Measurements from ENCODE around the gene PIAS3.

The PIAS3 gene

GRCh38 chr1:145858901-145859490 lies at the start of gene PIAS3:
Gene PIAS3, minus strand, starts transcription at chr1:145859081. Its CDS starts 91 bp downstream, at chr1:145858990.
- DNase-seq: peak; percentile 94 to 95

- DNase-seq: no peak
These were observed 49.8 kb upstream of the PIAS3 start for GRCh38 chr1:145908653-145909052.

DNA sequence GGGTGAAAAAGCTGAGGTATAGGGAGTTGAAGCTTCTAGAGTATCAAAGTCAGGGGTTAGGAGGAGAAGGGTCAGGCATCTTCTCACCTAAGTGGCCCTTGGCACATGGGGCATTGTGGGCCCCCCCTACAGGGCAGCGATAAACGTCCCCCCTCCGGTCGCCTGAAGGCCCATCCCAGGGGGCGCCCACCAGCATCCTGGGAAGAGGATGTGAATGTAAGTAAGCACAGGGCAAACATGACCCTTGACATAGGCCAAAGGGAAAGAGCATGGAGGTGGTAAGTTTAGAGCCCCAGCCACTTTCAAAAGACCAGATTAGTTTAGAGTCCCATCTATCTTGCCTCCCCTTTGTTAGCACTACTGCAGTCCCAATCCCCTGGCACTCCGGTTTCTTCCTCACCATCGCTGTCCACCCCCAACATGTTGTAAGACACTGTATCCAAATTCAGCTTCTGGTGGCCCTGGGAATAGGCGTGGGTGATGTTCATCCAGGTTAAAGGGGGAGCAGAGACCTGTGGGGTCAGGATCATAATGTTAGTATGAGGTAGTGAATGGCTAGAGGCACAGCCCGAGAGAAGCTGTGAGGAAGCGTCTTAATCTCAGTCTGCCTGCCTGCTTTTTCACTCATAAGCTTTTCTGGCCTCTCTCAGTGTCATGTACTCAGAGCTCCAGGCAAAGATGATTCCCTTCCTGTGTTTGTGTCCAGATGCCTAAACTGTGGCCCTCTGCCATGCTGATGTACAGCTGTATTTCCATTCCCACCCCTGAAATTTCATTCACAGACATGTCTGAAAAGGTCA lies 48.3 kb upstream of the PIAS3 start:
- no peak for DNase-seq

GRCh38 chr1:145901312-145902021 lies 42.6 kb upstream of the PIAS3 start:
- DNase-seq: no peak

- DNase-seq: no peak
These were observed 39.9 kb upstream of the PIAS3 start for GRCh38 chr1:145898756-145899155.

- no peak for DNase-seq
These were observed 39.1 kb upstream of the PIAS3 start for GRCh38 chr1:145897969-145898368.

DNA sequence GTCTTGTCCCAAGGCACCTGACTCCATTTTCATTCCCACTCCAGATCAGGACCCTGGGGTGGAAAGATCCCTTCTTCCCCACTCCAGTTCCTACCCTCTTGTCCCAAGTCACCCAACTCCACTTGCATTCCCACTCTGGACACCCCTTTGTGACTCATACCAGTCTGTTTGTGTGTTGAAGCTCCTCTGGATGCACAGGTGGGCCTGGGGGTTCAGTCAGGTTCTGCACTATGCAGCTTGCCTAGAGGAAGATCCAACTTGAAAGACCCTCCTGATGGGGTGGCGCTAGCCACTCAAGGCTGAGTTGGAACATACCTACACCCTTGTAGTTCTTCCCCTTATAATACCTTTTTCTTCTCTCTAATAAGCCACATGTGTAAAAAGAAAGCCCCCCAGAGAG lies 36.6 kb upstream of the PIAS3 start:
- DNase-seq: no peak

- no peak for DNase-seq
These were observed 34.6 kb upstream of the PIAS3 start for GRCh38 chr1:145893306-145894055.

DNA sequence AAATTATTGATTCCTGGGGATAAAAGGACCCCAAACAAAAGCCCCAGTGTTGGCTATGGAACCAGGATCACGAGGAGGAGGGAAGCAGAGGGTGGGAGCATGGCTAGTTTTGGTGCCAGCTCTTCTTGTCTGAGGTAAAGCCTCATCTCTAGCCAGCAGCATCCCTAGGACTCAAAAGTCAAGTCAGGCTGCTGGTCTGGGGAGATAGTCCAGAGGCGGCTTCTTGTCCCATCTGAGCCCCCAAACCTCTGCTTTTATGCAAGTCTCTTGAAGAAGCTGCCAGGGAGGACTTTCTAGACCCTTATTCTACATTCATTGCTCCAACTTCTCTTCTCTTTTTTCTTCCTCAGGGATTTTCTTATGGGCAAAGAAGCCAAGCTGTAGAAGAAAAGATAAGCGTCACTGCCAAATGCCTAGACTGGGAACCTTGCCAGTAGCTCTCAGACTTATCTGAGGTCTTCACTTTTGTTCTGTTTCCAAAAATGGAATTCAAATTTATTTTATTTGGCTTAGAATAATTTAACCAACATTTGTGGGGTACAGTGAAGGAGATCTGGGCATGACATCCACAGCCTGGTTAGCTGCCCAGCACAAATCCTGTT lies 33.7 kb upstream of the PIAS3 start:
- no peak for DNase-seq

GRCh38 chr1:145891587-145892485 lies 33.0 kb upstream of the PIAS3 start:
- peak; percentile 99 for DNase-seq

DNA sequence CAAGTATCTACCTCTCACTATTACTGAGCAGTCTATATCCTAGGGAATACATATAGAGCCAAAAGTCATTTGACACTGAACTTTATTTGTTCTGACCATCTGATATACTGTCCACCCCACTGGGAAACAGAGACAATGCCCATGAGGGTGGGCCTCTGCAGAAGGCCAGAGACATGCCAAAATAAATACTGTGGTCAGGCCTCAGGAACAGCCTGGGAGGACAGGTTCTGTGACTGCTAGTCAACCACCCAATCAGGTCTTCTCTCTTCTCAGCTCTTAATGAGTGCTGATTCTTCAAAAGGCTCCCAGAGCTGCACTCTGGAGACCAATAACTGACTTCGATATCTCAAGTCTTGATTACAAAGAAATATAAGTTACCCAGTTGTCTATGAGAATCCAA lies 32.3 kb upstream of the PIAS3 start:
- peak; percentile 21 to 83 for DNase-seq

- DNase-seq: peak; percentile 18 to 79
These were observed 30.8 kb upstream of the PIAS3 start for GRCh38 chr1:145889722-145890121.

- DNase-seq: no peak
These were observed 28.8 kb upstream of the PIAS3 start for GRCh38 chr1:145887631-145888030.

DNA sequence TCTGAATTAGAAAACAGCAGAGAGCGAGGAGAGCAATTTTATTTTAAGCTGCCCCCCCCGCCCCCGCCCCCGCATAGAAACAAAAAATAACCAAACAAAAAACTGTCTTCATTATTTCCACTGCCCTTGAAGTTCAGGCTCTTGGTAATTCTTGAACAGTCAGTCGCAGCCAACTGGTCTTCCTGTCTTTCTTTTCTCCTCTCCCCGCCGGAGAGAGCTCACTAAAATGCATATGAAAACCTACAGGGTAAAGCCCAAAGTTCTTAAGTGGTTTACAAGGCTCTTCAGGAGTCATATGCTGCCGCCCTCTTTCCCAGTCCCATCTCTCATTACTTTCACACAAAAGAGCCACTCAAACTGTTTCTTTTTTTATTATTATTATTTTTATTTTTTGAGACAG lies 27.9 kb upstream of the PIAS3 start:
- DNase-seq: no peak

DNA sequence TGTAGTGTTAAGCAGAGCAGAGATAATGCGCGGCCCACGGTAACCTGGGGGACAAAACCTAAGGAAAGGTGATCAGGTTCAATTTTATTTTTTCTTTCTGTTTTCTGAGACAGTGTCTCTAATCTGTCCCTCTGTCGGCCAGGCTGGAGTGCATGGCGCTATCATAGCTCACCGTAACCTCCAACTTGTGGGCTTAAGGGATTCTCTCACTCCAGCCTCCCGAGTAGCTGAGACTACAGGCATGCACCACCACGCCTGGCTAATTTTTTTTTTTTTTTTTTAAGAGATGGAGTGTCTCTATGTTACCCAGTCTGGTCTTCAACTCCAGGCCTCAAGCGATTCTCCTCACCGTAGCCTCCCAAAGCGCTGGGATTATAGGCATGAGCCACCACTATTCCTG lies 27.5 kb upstream of the PIAS3 start:
- no peak for DNase-seq

GRCh38 chr1:145885738-145886287 lies 26.9 kb upstream of the PIAS3 start, which contains the start of gene ANKRD35:
Gene ANKRD35, minus strand, starts transcription at chr1:145885866. Its CDS starts 108 bp downstream, at chr1:145885758.
- DNase-seq: peak; percentile 84 to 93

DNA sequence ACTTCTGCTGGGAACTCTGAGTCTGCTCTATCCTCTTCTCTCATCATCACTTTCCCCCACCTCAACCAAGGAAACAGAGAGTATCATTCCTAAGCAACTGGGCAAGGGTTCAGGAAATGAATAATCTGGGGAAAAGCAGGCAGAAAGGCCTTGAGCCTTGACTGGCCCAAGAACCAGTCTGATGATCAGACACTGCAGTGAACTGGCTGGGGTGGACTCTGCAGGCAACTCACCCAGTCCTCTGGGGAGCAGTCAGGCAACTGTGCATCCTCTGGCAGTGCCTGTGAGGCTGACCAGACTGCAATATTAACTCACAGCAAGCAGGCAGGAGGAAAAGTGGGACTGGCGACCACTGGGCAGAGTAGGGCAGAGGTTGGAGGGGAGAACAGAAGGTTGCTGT lies 25.8 kb upstream of the PIAS3 start:
- DNase-seq: no peak

DNA sequence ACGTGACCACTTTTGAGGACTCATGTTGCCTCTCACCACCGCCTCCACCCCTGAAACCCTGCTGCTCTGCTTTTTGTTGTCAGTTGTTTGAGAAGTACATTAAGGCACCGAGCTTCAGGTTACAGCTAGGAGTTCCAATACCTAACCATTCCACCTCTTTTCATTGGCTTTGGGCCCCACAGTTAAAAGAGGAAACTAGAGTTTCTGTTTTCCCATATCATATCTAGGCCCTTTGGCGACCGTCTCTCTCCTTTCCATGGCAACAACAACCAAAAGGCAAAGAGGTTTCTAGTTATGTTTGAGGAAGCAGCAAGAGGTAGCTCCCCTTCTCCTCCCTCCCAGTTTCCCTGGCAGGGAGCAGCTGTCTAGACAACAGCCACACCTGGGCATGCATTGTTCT lies 20.9 kb upstream of the PIAS3 start:
- peak; percentile 99 to 100 for DNase-seq

DNA sequence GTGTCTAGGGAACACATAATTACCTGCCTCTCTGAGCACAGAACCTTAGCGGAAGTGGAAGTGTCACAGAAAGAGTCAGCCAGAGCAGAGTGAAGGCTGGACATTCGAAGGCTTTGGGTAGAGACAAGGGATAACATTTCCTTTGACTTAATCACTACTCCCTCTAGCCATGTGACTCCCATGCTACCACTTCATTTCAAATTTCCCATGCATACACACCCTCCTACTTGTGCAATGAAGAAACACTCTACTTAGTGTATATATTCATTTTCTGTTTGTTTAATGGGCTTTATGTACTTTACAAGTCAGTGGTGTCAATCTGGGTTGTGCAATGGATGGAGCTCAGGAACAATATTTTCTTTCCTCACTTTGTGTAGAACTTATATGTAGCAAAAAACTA lies 19.8 kb upstream of the PIAS3 start:
- no peak for DNase-seq

DNA sequence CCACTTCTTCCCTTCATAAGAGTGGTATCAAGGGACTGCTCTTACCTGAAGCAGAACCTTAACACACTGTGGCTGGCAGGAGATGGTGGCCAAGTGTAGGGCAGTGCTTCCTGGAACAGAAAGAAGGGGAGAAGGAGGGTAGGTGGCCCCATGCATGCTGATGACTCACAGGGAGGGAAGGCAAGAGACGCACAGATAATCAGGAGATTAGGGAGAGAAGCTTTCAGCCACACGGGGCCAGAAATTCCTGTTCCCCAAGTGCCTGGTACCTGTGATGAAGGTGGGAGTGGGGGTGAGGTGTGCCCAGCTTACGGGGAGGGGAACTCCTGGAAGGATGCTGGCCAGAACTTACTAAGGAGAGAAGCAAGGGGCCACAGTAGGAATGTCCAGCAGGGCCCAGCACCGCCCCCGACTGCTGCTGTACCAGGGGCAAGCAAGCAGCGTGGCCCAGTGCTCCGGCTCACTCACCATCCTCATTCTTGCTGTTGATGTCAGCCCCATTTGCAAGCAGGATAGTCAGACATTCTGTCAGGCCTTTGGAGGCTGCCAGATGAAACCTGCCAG lies 19.1 kb upstream of the PIAS3 start:
- no peak for DNase-seq

- DNase-seq: no peak
These were observed 15.8 kb upstream of the PIAS3 start for GRCh38 chr1:145874646-145875045.

Data from NCI-H2081 (cell line).